ENCODE measurements around the gene HSPA9.
"Not testable (repeated sequence)": the region's sequence is repeated elsewhere in the genome, so short reads cannot be mapped to it uniquely, and the experiment has no call there.

HSPA9 gene

DNA sequence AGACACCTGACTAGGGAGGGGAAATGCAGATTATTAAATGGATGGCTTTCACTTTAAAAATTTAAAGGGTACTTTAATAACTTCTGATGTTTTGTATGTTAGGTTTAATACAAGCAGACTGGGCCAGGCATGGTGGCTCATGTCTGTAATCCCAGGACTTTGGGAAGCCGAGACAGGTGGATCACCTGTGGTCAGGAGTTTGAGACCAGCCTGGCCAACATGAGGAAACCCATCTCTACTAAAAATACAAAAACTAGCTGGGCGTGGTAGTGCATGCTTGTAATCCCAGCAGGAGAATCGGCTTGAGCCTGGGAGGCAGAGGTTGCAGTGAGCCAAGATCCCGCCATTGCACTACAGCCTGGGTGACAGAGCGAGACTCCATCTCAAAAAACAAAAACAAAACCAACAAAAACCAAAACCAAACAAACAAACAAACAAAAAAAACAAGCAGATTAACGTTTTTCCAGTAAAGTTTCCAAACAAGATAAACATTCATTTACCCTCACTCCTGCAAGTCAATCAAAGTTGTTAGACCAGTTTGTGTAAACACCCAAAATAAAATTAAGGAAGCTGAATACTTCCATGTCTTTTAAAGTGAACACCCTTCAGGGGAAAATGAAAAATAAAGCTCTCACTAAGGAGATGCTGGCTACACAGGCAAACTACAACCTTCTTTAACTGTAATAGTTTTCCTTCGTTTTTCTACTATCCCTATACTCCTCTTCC, 46.3 kb downstream of the HSPA9 start:
- no peak for DNase-seq

DNA sequence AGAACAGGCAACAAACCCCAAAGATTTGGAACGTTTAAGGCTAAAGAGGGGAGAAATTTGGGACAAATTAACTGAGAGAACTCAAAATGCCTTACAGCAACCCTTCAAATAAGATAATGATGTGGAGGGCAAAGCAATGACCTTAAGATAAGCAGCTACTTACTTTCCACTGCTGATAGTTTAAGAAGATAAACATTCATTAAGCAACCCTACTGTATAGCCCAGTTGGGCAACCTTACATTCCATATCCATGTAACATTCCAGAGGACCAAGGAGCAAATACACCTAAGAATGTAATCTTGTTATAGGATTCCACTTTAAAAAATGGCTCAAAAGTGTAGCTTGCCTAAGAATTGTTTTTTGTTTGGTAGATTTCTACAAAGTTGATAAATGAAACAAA, 47.0 kb downstream of the HSPA9 start:
- no peak for DNase-seq

DNA sequence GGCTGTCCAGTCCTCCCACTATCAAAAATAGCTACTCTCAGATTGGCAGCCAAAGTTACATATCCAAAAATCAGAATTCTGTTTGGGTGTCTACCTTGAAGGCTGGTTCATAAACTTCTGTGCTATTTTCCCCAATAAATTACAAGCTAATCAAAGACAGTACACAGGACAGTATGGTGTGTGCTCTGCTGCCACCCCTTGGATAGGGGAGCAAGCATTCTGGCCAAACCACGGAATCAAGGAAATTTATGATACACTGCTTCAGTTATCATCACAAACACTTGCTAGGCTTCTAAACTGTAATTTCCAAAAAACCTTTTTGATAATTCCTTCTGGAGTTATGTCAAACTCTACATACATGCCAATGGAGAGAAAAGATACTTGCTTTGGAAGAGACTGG, 48.0 kb downstream of the HSPA9 start:
- no peak for DNase-seq

DNA sequence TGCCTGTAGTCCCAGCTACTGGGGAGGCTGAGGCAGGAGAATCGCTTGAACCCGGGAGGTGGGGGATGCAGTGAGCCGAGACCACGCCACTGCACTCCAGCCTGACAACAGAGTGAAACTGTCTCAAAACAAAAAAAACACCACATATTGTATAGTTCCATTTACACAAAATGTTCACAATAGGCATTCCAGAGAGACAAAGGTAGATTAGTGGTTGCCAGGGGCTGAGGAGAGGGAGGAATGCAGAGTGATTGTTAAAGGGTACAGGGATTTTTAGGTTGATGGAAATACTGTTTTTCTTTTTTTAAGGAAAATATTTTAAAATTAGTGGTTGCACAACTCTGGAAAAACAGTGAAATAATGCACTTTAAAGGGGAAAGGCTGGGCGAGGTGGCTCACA, 51.8 kb downstream of the HSPA9 start:
- no peak for DNase-seq

DNA sequence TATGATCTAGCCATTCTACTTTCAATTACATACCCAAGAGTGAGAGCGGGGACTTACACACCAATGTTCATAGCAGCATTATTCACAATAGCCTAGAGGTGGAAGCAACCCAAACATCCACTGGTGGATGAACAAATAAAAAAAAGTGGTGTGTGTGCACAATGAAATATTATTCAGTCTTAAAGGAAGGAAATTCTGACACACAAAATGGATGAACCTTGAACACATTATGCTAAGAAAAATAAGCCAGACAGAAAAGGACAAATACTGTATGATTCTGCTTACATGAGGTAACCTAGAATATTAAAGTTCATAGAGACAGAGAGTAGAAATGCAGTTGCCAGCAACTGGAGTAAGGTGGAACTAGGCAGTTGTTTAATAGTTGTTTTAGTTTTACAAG, 54.2 kb downstream of the HSPA9 start:
- no peak for DNase-seq

DNA sequence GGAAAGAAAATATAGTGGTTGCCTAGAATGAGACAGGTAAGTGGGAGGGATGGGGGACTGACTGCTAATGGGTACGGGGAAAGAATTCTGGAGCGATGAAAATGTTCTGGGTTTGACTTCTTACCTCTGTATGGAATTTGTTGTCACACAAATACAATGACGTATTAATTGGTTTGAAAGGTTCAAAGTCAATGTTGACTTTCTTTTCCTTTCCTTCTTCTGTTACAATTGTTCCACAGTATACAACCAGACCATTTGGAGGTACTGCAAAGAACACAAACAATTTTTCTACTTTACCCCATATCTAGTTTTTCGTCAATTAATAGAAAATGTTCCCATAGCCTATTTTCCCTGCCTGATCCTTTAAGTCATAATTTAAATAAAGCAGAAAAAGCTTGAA, 57.8 kb downstream of the HSPA9 start:
- no peak for DNase-seq

DNA sequence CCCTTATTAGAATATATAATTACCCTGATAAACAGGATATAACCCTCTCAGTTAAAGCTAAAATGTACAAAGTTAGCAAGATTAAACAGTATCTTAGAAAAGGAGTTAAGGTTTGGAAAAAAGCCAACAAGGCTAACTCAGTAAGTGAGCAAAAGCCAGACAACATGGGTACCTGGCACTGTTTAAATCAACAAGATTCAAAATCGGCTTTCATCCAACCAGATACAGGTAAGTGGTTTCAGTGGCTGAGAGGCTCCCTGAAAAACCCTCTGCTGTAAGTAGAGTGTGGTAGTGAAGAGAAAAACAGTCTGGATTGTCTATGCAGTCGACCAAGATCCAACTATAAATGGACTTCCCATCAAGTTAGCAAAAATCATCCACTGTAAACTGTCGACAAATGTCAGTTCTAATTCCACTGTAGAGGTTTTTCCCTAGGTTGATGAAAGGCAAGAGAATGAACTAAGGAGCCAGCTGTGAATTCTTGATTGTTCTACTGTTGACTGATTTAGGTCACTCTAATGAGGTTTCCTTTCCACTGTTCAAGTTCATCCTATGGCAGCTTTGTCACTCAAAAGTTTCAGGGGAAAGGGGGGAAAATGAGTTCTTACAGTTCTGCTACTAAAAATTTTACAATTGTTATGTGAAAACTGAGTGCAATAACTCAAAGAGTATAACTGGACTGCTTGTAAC, 59.5 kb downstream of the HSPA9 start:
- DNase-seq = no peak

DNA sequence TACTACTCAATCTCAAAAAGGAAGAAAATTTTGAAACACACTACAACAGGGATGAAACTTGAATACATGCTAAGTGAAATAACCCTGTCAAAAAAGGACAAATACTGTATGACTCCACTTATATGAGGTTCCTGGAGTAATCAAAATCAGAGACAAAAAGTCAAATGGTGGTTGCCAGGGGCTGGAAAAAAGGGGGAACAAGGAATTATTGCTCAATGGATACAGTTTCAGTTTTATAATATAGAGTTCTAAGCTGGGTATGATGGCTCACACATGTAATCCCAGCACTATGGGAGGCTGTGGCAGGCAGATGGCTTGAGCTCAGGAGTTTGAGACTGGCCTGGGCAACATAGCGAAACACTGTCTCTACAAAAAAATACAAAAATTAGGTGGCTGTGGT, 61.2 kb downstream of the HSPA9 start:
- DNase-seq = no peak

DNA sequence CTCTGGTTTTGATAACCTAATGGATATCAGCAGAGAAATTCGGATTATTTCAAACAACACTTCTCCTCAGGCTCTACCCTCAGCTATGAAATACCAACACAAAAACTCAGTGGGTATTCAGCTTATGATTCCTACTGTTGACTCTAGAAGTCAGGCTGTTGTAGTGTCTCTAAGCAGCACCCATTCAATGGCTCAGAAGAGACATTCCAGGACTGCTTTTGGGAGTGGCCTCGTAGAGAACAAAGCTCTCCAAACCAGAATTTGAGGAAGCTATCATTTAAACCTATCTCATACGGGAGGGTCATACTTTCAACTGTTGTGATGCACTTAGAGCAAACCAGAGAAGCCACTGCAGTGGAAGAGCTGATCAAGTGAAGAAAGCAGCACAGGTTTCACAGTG, 66.2 kb downstream of the HSPA9 start:
- DNase-seq = no peak

DNA sequence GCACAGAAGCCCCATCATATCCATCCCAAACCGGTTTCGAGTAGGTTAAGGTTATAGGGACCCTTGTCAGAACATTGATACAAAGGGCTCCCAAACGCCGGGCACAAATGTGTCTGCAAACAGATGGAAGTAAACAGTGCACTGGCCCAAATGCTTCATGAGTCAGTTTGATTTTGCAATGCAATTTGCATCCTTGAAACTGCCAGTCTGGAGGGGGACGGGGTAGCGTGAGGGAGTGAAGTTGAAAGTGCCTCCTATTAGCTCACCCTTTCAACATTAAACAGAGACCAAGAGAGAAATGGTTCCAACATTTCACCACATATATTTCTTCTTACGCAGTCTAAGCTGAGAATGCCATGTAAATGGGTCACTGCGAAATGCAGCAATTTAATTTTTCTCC, 67.7 kb downstream of the HSPA9 start:
- not testable (repeated sequence) for DNase-seq

DNA sequence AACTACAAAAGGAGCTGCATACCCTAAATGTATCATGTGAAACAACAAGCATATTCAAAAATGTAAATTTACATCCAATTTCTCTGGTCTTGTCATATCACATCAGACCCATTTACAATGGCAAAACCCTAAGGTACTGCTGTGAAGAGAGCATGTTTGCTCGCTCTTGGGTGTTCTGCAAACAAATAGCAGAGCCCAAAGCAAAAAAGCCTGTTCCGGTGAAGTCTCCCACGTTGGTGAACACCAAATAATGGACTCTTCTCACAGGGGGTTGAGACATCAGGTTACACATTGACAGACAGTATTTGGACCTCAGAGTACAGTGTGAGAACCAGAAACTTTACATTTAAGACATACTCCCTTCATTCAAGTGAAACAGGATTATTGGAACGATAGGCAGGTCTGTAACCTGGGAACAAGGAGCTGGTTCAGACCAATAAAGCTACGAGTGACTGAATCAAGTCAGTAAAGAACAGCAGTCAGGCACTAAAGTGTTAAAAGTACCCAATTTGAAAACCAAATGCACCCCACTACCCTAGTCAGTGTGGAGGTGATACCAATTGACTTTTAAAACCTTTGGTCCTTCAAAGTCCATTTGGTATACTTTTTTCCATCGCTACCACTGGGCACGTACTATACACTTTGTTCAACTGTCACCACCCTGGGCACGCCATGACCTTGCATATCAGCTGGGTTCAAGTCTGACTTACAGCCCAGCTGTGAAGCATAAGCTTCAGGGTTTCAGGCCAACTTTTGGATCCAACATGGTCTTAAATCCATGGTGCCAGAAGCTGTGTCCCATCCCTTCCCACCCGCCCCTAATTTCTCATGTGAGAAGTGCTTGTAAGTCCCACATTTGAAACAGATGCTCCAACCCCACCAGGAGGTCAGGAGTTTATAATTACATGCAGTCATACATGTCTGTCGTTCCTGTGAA, 68.6 kb downstream of the HSPA9 start:
- no peak for DNase-seq

DNA sequence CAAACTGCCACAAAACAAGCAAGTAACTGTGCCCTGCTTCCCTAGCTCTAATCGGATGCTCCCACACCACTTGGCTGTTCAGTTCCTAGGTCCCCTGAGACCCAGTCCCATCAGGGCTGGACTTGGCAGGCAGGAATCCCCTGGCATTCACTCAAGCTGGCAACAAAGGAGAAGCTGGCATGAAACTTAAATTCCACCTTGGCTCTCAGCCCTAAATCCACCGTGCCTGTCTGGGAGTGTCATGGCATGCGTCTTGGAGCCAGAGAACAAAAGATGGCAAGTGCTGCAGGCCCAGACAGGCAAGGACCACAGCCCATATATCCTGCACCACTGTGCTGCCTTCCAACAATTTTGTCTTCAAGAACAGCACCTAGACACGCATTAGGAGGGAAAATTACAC, 70.4 kb downstream of the HSPA9 start:
- peak; percentile 35 for DNase-seq
